Coronary artery (tissue), 2 donors: ENCODE results near the gene RTKN2.

Experiments
- DNase-seq: peaks from one replicate; pipeline ENCODE4 v3.0.0-alpha.2; 2017; ENCODE audit warnings: low spot score
- H3K27ac ChIP-seq, 2 donors: fragments of 200-600 bp; sonication (generic); one replicate each; pipeline ENCODE4 v1.5.1; 2016 to 2019
- H3K4me3 ChIP-seq: fragments of 200-600 bp; sonication (generic); 2 replicates; pipeline ENCODE4 v1.5.1; 2016; ENCODE audit warnings: mild to moderate bottlenecking, moderate library complexity
- TF ChIP-seq, protein P1 (sequence below): fragments of 200-600 bp; sonication (generic); IDR thresholded peaks from one replicate; pipeline ENCODE4 v1.5.1; 2019; ENCODE audit warnings: antibody characterized with exemption

RTKN2 gene

DNA sequence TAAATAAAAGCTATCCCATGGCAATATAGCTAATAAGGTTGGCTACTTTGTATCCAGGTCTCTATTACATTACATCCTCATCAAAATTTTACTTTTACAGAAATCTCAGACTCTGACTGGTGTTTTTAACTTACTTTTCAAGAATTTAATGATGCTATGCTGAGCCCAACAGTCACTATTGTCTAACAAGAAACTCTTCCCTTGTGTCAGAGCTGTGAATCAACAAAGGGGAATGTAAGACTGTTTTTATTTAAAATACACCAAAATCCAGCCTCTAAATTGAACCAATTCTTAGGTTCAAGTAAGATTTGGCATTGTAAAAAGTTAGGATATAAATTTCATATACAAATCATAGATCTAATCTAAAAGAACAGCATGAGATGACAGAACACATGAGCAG is 7.0 kb downstream of the RTKN2 start:
- TF ChIP-seq, protein P1, sequence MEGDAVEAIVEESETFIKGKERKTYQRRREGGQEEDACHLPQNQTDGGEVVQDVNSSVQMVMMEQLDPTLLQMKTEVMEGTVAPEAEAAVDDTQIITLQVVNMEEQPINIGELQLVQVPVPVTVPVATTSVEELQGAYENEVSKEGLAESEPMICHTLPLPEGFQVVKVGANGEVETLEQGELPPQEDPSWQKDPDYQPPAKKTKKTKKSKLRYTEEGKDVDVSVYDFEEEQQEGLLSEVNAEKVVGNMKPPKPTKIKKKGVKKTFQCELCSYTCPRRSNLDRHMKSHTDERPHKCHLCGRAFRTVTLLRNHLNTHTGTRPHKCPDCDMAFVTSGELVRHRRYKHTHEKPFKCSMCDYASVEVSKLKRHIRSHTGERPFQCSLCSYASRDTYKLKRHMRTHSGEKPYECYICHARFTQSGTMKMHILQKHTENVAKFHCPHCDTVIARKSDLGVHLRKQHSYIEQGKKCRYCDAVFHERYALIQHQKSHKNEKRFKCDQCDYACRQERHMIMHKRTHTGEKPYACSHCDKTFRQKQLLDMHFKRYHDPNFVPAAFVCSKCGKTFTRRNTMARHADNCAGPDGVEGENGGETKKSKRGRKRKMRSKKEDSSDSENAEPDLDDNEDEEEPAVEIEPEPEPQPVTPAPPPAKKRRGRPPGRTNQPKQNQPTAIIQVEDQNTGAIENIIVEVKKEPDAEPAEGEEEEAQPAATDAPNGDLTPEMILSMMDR, result no peak
- DNase-seq, result no peak
- Histone ChIP-seq H3K27ac (no peak overlapping the region), H3K4me3 (no peak overlapping the region)

DNA sequence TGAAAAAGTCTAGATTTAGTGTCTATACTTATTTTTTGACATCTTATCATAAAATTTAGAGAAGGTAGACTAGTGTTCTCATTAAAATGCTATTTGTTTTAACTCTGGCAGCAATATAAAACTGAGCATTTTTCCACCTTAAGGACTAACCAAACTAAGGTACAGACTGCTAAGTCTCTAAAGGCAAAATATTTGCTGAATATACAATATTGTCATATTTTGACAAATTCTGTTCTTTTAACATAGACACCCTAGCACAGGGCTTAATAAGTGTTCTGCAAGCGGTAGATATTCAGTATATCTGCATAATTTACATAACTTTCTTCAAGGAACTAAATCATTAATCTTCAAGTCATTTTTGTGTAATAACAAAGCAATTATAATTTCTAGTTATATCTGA is 8.6 kb downstream of the RTKN2 start:
- Histone ChIP-seq H3K4me3 (no peak overlapping the region), H3K27ac (no peak overlapping the region)
- no peak for DNase-seq
- TF ChIP-seq, protein P1, result no peak

DNA sequence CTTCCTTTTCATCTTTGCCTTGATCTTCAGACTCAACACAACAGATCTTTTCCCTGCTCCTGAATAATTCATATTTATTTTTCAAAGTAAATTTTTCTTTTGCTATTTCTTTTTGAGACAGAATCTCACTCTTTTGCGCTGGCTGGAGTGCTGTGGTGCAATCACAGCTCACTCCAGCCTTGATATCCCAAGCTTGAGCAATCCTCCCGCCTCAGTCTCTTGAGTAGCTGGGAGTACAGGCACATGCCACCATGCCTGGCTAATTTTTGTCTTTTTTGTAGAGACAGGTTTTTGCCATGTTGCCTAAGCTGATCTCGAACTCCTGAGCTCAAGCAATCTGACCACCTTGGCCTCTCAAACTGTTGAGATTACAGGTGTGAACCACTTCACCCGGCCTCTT is 9.2 kb downstream of the RTKN2 start:
- TF ChIP-seq, protein P1, result no peak
- no peak for DNase-seq
- Histone ChIP-seq H3K27ac (no peak overlapping the region), H3K4me3 (no peak overlapping the region)

DNA sequence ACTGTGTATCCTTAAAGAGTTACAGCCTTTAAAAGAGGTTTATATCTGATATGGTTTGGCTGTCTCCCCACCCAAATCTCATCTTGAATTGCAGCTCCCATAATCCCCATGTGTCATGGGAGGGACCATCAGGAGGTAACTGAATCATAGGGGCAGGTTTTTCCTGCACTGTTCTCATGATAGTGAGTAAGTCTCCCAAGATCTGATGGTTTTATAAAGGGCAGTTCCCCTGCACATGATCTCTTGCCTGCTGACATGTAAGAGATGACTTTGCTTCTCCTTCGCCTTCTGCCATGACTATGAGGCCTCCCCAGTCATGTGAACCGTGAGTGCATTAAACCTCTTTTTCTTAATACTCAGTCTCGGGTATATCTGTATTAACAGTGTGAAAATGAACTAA is 9.7 kb downstream of the RTKN2 start:
- TF ChIP-seq, protein P1, result no peak
- Histone ChIP-seq H3K27ac (no peak overlapping the region), H3K4me3 (no peak overlapping the region)
- DNase-seq, result no peak

DNA sequence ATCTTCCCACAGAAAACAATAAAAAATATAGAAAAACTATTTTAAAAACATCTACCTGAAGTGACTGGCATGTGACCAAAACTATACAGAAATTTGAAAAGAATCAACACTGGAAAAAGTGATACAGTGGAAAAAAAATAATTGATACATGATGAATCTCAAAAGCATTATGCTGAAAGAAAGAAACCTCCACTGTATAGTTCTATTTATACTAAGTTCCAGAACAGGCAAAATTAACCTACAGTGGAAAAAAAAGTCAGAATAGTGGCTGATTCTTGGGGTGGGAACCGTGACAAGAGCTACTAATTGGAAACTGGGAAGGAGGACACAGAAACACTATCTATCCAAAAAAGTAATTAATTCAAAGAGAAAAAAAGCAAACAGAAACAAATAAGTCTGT is 14.9 kb downstream of the RTKN2 start:
- TF ChIP-seq, protein P1, result no peak
- no peak overlapping the region for H3K27ac ChIP-seq
- no peak for DNase-seq
- no peak overlapping the region for H3K4me3 ChIP-seq

DNA sequence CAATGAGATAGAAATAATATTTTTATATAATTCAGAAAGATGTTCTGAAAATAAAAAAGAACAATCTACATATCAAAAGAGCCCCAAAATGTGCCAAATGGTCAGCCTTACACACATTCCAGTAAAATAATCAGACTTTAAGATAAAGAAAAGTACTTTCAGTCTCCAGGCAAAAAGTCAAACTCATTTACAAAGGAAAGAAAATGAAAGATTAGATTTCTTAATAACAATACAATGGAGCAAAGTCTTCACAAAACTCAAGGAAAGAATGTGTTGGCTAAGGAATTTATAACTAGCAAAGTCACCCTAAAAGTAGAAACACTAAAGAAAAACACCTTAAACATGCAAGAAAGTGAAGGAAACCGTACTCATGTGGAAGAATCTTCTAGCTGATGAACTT is 16.6 kb downstream of the RTKN2 start:
- TF ChIP-seq, protein P1, result no peak
- Histone ChIP-seq H3K4me3 (no peak overlapping the region), H3K27ac (no peak overlapping the region)
- DNase-seq, result no peak

DNA sequence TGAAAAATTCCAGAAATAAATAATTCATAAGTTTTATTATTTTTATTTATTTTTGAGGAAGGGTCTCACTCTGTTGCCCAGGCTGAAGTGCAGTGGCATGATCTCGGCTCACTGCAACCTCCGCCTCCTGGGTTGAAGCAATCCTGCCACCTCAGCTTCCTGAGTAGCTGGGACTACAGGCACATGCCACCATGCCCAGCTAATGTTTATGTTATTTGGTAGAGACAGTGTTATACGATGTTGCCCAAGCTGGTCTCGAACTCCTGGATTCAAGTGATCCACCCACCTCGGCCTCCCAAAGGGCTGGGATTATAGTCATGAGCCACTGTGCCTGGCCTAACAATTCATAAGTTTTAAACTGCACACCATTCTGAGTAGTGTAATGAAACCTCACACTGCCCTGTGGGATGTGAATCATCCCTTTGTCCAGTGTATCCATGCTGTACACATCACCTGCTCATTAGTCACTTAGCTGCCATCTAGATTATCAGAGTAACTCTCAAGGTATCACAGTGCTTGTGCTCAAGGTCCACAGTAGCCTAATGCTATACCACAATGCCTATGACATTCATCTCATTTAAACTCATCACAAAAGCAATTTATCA is 17.9 kb downstream of the RTKN2 start:
- DNase-seq, result no peak
- TF ChIP-seq, protein P1, result no peak
- Histone ChIP-seq H3K4me3 (no peak overlapping the region), H3K27ac (no peak overlapping the region)
